SK-N-DZ (cell line): ENCODE results near the gene C6orf58. TPM values are rescaled to one million over a fixed set of nuclear protein-coding genes. Genes with fewer than 3 reads are reported as not detected.
A peak's percentile ranks its signal among the peaks of the same experiment; 100 is the strongest.

Source experiments
- DNase-seq: peaks from one replicate; pipeline ENCODE4 v3.0.0-alpha.2; 2015; ENCODE audit warnings: low spot score
- polyA plus RNA-seq, 2 experiments: library from polyadenylated mRNA; depleted of rRNA; stranded (reverse); fragments of >200 nt; gene quantifications; 2 replicates each; pipeline ENCODE4 v1.2.3, GENCODE V29; 2014

C6orf58 gene
- polyA plus RNA-seq (2014; cell fraction: cytosol; rRNA removed), result 0.17 and 0.74 TPM in 2 replicates
- not detected in 2 replicates for polyA plus RNA-seq (2014; cell fraction: nucleus; rRNA removed)

DNA sequence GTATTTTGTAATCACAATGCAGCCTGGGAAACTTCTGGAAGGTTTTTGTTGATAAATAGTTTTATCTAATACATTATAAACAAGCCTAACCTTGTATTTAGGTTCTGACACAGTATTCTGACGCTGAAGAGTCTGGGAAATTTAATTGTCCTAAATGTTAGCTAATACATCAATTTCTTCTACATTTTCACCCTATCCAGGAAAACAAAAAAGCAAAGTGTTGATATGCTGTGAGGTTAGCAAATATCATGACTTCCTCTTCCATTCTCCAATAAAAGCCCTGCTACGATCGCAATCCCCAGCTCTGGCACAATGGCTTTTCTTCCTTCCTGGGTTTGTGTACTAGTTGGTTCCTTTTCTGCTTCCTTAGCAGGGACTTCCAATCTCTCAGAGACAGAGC, at the start of gene C6orf58:
Gene C6orf58, plus strand, starts transcription at position 301 of the 400 bp plus-strand sequence. Its CDS starts 12 bp downstream, at position 313.
- DNase-seq, result no peak

DNA sequence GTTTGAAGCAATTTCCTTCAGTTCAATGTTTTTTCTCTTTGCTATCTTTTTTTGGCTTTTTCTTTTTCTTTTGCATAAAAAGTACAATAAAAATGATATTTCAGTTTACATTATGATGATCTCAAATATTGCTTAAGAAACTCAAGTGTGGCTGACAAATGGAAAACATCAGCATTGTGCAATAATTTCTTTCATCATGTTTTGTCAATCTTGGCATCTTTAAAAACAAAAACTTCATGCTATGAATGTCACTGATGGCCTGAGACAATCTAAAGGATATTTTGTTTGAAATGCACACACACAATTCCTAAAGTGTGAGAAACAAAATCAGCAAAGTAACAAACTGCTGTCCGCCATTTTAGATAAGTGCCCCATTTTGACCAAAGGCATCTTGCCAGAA, 44.0 kb upstream of the C6orf58 start:
- DNase-seq, result no peak

DNA sequence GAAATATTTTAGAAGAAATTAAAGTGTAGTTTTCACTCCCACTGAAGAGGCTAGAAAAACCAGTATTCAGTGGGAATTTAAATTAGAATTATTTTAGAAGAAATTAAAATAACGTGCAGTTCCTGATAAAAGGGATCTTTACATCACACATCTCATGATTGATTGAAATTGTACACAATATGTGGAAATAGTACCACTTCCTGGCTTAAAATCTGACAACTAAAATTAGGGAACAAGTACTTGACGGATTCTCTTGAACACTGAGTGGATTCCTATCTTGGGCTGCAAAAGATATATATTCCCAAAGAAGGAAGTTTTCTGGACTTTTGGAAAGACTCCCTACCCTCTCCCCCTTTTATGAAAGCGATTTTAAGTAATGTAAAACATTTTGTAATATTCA, 43.2 kb upstream of the C6orf58 start:
- no peak for DNase-seq

DNA sequence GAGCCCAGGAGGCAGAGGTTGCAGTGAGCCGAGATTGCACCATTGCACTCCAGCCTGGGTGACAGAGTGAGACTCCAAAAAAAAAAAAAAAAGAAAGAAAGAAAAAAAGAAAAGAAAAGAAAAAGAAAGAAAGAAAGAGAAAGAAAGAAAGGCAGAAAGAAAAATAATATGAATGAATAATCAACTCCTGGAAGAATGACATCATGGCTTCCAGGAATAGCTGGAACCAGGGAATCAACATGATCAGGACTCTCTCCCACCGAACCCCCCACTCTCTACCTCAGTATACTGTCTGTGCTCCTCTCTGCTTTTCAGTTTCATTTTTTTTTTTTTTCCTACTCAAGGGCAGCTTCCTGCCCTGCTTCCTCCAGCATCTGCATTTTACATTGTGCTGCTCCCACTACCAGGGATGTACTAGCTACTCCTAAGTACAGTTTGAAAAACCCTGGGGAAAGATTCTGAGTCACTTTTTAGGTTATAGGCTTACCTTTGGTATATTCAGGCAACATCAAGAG, 38.2 kb upstream of the C6orf58 start:
- no peak for DNase-seq

DNA sequence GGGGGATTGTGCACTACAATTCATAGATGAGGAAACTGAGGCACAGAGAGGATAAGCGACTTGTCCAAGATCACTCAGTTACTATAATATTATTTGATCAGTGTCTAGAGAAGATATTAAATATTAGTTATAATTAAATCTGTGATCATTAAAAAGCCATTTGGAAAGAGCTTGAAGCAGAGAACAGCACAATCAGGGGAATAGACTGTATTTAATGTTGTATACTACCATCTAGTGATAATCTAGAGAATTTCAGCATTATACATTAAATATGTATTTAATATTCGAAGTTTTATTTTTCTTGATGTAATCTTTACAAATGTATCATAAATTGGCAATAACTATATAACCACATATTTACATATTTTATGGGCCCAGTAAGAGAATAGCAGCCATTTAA, 37.7 kb upstream of the C6orf58 start:
- no peak for DNase-seq

DNA sequence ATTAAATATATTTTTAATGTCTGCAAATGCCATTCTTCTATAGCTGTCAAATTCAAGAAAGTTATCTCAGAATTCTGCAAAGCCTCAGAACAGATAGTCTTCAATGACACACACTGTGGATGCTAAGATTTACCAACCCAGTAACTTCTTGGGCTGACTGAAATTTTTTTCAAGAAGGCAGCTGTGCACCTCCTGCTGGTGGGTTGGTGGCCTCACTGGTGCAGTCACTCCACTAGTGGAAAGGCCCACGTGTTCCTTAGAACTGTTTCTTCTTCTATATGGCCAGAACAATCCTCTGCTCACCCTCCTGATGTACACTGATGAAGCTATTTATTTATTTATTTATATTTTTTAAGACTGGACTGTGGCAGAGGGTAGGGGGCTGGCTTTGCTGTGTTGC, 29.8 kb upstream of the C6orf58 start:
- no peak for DNase-seq

DNA sequence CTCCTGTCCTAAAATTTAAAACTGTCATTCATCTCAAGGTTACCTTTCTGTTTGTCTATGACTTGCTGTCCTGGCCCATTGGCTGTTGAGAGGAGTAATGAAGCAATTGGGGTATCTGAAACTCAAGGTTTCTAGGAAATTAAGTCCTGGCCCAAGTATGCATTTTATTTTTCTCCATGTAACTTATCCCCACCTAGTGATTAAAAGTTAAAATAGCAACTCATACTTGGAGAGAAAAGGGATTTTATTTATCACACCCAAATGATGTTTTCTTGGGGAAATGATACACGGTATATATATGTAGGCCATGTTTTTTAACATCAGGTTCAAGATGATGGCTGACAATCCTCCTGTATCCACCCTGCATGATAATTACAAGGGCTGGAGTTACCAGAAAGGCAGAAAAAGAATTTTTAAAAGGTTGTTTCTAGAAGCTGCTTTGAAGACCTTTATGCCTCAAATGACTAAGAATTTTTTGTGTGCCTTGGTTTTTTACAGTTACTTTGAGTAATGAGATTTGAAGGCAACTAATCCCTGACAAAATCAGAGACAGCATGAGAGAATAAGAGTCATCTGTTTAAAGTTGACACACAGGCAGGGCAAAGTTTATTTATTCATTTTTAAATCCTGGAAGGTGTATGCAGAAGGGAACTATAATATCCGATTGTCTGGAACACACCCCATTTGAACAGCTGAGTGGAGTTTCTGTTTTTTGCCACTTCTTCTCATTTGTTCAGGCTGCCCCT, 28.9 kb upstream of the C6orf58 start:
- DNase-seq, result no peak

DNA sequence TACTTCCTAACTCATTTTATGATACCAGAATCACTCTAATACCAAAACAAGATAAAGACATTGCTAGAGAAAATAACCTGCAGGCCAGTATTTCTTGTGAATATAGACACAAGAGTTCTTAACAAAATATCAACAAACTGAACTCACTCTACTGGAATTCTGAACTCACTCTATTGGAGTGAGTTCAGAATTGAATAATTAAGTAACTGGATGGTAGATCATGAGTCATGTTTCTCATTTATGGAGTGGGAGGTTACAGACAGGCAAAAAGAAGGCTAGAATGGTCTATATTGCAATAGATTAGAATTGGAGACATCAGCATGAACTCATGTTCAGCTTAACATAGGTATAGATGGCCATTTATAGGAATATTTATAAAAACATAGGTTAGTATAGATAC, 26.6 kb upstream of the C6orf58 start:
- no peak for DNase-seq

DNA sequence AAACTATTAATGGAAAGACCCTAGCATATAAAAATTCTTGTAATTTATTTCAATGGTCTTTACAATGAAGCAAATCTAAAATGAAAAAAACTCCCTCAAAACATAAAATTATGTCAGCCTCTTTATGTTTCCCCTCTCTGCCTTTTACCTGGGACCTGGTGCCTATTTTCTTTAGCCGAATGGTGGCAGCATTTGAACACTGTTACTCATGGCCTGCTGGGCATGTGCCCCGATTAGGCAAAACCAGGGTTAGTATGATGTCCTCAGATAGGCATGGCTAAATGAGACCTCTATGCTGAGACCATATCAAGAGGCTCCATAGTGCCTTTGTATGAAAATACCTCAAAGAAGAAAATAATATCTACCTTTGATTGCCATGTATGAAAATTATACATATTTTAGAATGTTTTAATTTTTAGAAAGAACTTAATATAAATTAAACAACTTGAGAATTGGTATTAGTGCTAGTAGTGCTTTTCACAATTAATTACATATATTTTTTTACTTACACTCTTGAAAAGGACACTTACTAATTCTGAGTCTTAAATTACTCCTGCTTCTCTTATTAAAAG, 22.5 kb upstream of the C6orf58 start:
- DNase-seq, result peak; percentile 56

DNA sequence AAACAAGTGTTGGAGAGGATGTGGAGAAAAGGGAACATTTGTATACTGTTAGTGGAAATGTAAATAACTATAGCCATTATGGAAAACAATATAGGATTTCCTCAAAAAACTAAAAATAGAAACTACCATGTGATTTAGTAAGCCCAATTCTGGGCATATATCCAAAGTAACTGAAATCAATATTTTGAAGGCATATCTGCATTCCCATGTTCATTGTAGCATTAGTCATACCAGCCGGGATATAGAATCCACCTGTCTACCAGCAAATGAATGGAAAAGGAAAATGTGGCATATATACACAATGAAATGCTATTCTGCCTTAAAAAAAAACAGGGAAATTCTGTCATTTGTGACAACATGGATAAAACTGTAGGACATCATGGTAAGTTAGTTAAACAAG, 15.3 kb upstream of the C6orf58 start:
- DNase-seq, result no peak

DNA sequence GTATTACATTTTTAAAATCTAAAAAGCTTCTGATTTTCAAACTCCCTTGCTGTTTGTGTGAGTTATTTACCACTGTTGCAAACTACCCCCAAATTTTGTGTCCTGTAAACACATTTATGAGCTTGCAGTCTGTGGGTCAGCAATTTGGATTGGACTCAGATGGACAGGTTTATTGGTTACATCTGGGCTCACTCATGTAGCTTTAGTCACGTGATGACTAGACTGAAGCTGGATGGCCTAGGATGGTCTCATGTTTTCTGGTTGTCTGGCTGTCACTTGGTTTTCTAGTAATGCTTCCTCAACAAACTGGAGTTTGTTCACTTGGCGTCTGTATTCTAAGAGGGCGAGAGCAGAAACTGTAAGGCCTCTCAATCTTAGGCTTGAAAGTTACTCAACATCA, 12.2 kb upstream of the C6orf58 start:
- DNase-seq, result no peak

DNA sequence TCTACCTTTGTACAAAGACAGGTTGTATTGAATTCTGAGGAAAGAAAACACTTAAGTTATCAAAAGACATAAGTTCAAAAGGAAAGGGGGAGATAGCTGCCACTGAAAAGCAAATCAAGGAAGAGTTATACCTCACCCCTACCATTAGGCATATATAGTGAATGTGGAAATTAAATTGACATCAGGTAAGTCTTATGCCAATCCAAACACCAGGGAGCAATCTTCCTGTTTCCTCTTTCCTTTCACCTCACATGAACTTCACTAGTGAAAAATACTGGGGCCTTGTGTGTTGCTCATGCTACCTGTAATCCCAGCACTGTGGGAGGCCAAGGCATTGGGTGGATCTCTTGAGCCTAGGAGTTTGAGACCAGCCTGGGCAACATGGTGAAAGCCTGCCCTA, 10.9 kb upstream of the C6orf58 start:
- DNase-seq, result no peak

DNA sequence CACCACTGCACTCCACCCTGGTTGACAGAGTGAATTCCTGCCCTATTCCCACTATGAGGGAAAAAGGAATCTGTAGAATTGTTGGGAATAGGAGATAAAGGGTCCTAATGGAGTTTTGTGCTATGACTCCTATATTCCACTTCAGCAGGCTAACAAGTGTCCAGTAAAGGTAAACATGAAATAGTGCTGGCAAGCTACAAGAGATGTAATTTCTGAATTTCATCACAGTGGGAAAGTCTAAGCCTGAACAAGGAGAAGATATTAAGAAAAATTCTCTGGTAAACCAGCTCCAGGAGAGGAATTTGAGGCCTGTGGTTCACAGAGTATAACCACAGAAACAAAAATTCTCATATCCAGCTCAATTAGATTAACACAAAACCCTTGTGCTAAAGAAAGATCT, 10.3 kb upstream of the C6orf58 start:
- no peak for DNase-seq

DNA sequence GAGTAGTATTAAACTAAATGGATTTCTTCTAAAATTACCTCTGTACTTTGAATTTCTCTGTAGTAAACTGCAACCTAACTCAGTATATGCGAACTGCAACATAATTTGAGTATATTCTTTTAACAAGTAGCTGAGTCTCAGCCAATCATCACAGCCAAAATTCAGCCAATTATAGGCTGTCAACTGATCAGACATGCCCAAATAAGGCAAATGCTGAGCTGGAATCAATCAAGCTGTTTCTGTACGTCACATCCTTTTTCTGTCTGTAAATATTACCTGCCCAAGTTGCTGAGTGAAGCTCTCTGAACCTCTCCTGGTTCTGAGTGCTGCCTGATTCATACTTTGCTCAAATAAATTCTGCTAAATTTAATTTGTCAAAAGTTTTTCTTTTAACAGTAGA, 9.5 kb upstream of the C6orf58 start:
- no peak for DNase-seq

DNA sequence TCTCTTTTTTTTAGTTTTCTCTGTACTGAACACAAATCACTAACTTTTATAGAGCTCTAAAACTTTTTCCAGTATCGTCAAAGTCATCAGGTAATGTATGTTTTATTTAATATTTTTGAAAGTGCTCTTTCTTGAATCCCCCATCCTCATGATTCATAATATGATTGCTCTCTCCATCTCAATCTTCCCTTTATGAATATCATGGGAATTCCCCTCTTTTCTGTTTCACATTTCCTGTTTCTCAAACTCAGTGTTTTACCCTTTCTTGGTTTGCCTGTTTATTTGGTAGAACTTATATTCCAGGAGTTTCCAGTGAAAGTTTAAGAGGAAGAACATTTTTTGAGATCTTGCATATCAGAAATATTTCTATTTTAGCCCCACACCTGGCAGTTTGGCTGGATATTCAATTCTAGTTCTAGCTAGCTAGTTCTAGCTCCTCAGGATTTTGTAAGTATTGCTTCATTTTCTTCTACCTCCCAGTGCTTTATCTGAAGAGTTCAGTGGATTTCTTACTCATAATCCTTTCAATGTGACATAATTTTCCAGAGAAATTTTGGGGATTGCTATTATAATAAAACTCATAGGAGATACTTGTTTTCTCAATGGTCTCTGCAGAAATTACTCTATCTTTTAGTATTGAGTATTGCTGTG, 6.1 kb upstream of the C6orf58 start:
- DNase-seq, result no peak

DNA sequence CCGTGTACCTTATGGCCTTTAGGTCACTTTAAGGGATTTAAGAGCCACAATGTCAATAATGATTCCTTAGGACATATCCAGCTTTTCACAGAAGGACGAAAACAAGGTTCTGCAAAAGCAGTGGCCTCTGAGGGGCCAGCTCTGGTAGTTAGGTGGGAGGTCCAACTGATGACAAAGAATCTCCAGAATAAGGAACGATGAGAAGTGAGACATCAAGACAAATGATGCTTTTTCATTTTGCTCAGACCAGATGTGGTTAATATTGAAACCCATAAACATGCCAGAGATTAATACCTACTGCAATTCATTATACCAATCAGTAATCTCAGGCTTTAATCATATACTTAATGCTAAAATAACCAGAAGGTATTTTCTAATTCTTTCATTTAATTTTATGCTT, 1.9 kb downstream of the C6orf58 start:
- no peak for DNase-seq

DNA sequence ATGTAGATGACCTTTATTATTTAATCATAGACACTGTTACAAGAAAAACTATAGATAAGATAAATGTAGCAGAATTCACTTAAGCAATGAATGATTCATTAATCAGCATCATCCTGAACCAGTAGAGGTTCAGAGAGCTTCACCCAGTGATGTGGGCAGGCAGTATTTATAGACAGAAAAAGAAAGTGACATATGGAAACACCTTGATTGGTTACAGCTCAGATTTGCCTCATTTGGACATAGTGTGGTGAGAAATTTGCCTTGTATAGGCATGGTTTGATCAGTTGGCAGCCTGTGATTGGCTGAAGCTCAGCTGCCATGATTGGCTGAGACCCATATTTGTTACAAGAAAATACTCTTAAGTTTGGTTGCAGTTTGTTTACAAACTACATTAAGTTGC, 4.6 kb downstream of the C6orf58 start:
- DNase-seq, result no peak

DNA sequence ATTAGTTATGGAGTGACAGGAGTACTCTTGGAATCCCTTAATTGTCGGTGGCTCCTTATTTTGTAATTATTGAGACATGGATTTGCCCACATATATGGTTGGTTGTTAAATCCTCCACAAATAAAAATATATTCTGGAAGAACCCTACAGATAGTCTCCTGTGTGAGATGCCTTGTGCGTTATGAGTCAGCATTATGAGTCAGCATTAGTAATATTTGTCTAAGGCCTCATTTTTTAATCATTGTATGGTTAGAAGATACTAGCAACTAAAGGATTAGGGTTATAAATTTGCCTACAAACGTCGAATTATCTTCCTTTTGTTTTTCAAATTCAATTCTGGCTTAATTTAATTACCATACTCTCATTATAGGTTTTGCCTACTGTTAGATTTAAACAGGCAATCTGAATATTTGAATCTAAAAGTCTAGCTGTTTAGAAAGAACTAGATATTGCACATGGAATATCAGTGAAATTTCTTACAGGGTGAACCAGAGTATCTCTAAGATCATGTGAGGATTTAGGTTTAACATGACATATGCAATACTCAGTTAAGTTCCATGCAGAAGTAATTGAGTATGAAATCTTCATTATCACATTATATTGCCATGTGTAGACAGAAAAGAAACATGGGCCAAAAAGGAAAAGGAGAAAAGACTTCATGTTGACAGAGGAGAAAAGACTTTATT, 5.9 kb downstream of the C6orf58 start:
- no peak for DNase-seq

DNA sequence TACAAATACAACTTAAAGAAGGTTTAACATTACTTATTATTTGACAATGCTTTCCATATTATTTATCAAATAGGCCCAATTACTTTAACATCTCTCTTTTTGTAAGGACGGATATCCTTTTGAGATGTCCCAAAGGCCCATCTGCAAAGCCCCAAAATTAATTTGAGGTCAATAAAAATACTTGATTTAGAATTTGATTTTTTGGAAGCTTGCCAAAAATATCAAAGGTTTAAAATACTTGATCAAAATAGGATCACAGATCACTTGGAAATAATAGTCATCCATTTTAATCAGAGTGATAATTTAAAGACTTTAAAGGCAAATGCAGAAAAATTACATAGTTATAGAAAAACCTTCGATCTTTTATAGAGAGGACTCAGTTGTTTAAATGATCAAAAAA, 8.1 kb downstream of the C6orf58 start:
- DNase-seq, result no peak

DNA sequence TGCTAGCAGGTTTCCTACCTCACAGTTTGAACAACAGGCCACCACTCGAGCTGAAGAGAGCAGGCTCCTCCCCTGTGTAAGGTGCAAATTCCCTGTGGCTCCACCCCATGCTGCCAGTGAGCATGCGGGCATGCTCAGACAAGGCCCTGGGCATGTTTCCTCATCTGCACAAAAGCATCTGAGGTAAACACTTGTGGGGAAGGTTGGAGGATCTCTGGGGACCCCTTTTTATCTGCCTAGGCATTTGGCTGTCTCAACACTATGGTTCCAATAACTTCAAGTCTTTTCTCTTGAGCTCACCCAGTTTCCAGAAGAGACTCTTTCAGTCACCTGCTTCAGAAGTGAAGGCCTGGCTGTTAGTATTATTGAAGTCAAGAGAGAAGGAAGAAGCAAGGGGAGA, 9.4 kb downstream of the C6orf58 start:
- DNase-seq, result no peak

DNA sequence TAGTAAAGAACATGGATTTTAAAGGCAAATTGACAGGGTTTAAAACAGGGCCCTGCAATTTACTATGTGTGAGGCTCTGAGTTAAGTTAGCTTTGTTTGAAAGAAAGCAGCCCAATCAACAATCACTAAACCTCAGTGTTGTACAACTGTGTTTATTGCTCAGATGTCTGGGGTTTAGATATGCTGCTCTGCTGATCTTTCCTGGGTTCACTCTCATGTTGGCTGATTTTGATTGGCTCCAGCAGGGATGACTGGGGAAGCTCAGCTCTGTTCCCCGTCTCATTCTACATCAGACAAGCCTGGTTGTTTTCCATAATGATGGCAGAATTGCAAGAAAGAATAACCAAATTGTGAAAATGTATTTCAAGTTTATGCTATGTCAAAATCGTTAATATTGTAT, 10.9 kb downstream of the C6orf58 start:
- DNase-seq, result peak; percentile 7

DNA sequence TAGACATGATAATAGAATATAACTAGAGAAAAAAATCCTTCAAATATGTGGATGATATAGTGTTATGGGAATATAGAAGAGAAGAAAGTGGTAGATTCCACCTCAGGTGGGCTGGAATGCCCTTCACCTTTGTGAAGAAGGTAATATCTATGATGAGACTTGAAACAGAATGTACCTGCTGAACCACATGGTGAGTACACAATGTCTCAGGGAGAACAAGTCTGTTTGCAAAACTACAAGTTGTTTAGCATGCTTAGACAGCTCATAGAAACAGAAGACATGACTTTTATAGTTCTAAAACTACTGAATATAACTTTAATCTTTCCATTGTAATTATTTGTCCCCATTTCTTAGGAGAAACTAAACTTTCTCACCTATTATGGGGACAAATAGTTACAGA, 12.2 kb downstream of the C6orf58 start:
- DNase-seq, result no peak
